ENCODE measurements around the gene TMCC2. TPM values are rescaled to one million over a fixed set of nuclear protein-coding genes. Genes with fewer than 3 reads are reported as not detected.
"Not testable (repeated sequence)": the region's sequence is repeated elsewhere in the genome, so short reads cannot be mapped to it uniquely, and the experiment has no call there.

Gene TMCC2
- total and polyA plus RNA-seq, 2 donors (not counting 1 experiment from before 2014, with no cell fraction given): 2.0 to 4.0 TPM

DNA sequence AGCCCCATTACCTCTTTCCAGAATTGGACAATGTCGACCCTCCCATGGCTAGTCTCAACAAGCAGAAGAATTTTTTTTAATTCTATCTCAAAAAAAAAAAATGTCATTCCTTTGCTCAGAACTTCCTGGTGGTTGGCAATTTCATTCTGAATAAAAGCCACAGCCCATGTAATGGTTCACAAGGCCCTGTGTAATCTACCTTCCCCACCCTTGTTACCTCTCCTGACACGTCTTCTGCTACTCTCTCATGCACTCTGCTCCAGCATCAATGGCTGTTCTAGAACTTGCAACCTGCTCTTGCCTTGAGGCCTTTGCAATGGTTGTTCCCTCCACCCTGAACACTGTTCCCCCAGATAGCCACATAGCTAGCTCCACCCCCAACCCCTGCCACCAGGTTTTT, 68.4 kb downstream of the TMCC2 start:
- WGBS (ENCODE audit: insufficient coverage): 15% methylated on average over 1 of the region's 2 CpGs
- H3K4me3 Mint-ChIP-seq: no peak overlapping the region

DNA sequence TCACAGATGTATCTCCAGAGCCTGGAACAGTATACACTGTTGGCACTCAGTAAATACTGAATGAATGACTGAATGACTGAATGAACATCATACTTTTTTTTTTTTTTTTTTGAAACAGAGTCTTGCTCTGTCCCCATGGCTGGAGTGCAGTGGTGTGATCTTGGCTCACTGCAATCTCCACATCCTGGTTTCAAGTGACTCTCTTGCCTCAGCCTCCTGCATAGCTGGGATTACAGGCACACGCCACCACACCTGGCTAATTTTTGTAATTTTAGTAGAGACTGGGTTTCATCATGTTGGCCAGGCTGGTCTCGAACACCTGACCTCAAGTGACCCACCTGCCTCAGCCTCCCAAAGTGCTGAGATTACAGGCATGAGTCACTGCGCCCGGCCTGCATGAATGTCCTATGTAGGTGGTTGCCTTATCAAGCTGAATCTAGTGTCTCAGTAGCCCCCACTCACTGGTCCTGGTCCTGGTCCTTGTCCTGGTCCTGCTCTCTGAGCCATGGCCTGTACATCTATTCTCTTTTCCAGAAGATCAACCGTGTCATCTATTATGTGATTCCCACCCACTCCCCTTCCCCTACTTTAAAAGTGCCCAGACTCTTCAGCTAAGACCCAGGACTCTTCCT, 69.9 kb downstream of the TMCC2 start:
- H3K27me3 ChIP-seq (replicated peaks in 1 of 4; ENCODE audit: control extremely low read depth in 1 of 4, control insufficient read depth in 3 of 4, insufficient read depth in 4 of 4, low read length in 3 of 4); H3K4me3 Mint-ChIP-seq; H3K4me2 ChIP-seq (replicated peaks; ENCODE audit: low read depth, low read length, poor library complexity, severe bottlenecking); DNase-seq; H3K27ac ChIP-seq (ENCODE audit: low read length in 2 of 2); H3K27me3 Mint-ChIP-seq; H3K79me2 ChIP-seq (ENCODE audit: control insufficient read depth, insufficient read depth, low read length); H3K4me3 ChIP-seq (ENCODE audit: control extremely low read depth in 1 of 5, extremely low read depth in 1 of 5, insufficient read depth in 1 of 5, low read depth in 2 of 5, low read length in 4 of 5); H3K9me3 Mint-ChIP-seq (ENCODE audit: insufficient read depth); H3K9me3 ChIP-seq (ENCODE audit: control extremely low read depth in 1 of 3, control insufficient read depth in 2 of 3, insufficient read depth in 1 of 3, low read length in 2 of 3); H3K9ac ChIP-seq (ENCODE audit: low read length); intact Hi-C loops (cut with micrococcal nuclease); ATAC-seq (ENCODE audit: low read depth); H2AFZ ChIP-seq (ENCODE audit: insufficient read depth, low read depth, low read length, poor library complexity, severe bottlenecking): not testable (repeated sequence)
- Histone ChIP-seq H4K20me1 (ENCODE audit: control insufficient read depth, insufficient read depth, low read length, poor library complexity, severe bottlenecking) (peaks cover 19% of the 10 kb centered on the region), H3K36me3 (replicated peaks in 1 of 2; ENCODE audit: control extremely low read depth in 1 of 2, control insufficient read depth in 1 of 2, extremely low read depth in 1 of 2, insufficient read depth in 2 of 2, low read length in 1 of 2) (peaks cover 0 to 11% of the 10 kb centered on the region in 2 experiments), H3K4me1 (ENCODE audit: control insufficient read depth in 2 of 2, insufficient read depth in 2 of 2, low read length in 2 of 2) (peaks cover 60 to 86% of the 10 kb centered on the region in 2 donors)
- 100% methylated on average over 1 of the region's 5 CpGs for WGBS (ENCODE audit: insufficient coverage)
- ChIA-PET CTCF (interaction anchor here (2.6 to 56.6 kb wide), 4 partner anchors 9 to 28 kb away, joined by 10 to 2421 read pairs (median 114); partner anchors contain the start of gene NUAK2), POLR2A (interaction anchor here (0.6 to 4.9 kb wide), 10 partner anchors 9 to 28 kb away, joined by 3 to 55 read pairs (median 4); no protein-coding TSS in a partner anchor)
- Mint-ChIP-seq H3K4me1 (peaks cover 85% of the 10 kb centered on the region), H3K27ac (peak overlapping the region; percentile 82)

More for the DNA sequence above, 68.4 kb downstream of the TMCC2 start:
- Histone ChIP-seq H3K4me1 (ENCODE audit: control insufficient read depth in 2 of 2, insufficient read depth in 2 of 2, low read length in 2 of 2) (peaks cover 62 to 89% of the 10 kb centered on the region in 2 donors), H3K27me3 (replicated peaks in 1 of 4; ENCODE audit: control extremely low read depth in 1 of 4, control insufficient read depth in 3 of 4, insufficient read depth in 4 of 4, low read length in 3 of 4) (no peaks in the 10 kb centered on the region), H3K9me3 (ENCODE audit: control extremely low read depth in 1 of 3, control insufficient read depth in 2 of 3, insufficient read depth in 1 of 3, low read length in 2 of 3) (peaks cover 0 to 8% (median 0%) of the 10 kb centered on the region in 3 donors), H3K4me3 (ENCODE audit: control extremely low read depth in 1 of 5, extremely low read depth in 1 of 5, insufficient read depth in 1 of 5, low read depth in 2 of 5, low read length in 4 of 5) (no peak overlapping the region), H2AFZ (ENCODE audit: insufficient read depth, low read depth, low read length, poor library complexity, severe bottlenecking) (no peak overlapping the region), H3K9ac (ENCODE audit: low read length) (no peak overlapping the region), H3K4me2 (replicated peaks; ENCODE audit: low read depth, low read length, poor library complexity, severe bottlenecking) (peak overlapping the region; percentile 25), H3K79me2 (ENCODE audit: control insufficient read depth, insufficient read depth, low read length) (no peaks in the 10 kb centered on the region), H4K20me1 (ENCODE audit: control insufficient read depth, insufficient read depth, low read length, poor library complexity, severe bottlenecking) (peaks cover 6% of the 10 kb centered on the region), H3K36me3 (replicated peaks in 1 of 2; ENCODE audit: control extremely low read depth in 1 of 2, control insufficient read depth in 1 of 2, extremely low read depth in 1 of 2, insufficient read depth in 2 of 2, low read length in 1 of 2) (no peaks in the 10 kb centered on the region), H3K27ac (ENCODE audit: low read length in 2 of 2) (no peak overlapping the region)
- TF ChIP-seq, protein P1, sequence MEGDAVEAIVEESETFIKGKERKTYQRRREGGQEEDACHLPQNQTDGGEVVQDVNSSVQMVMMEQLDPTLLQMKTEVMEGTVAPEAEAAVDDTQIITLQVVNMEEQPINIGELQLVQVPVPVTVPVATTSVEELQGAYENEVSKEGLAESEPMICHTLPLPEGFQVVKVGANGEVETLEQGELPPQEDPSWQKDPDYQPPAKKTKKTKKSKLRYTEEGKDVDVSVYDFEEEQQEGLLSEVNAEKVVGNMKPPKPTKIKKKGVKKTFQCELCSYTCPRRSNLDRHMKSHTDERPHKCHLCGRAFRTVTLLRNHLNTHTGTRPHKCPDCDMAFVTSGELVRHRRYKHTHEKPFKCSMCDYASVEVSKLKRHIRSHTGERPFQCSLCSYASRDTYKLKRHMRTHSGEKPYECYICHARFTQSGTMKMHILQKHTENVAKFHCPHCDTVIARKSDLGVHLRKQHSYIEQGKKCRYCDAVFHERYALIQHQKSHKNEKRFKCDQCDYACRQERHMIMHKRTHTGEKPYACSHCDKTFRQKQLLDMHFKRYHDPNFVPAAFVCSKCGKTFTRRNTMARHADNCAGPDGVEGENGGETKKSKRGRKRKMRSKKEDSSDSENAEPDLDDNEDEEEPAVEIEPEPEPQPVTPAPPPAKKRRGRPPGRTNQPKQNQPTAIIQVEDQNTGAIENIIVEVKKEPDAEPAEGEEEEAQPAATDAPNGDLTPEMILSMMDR (IDR thresholded peaks at IDR 0.05): no peak
- TF ChIP-seq EZH2 (IDR thresholded peaks at IDR 0.05; ENCODE audit: borderline replicate concordance, insufficient read depth, low read depth, low read length, poor library complexity, severe bottlenecking): no peak
- intact Hi-C loops (cut with micrococcal nuclease): no loop called here
- H3K27me3 Mint-ChIP-seq: no peaks in the 10 kb centered on the region
- H3K9me3 Mint-ChIP-seq (ENCODE audit: insufficient read depth): no peaks in the 10 kb centered on the region
- no peak for DNase-seq
- H3K27ac Mint-ChIP-seq: peak overlapping the region; percentile 83
- H3K4me1 Mint-ChIP-seq: peaks cover 85% of the 10 kb centered on the region
- no peak for ATAC-seq (ENCODE audit: low read depth)
- ChIA-PET POLR2A (interaction anchor here (0.7 to 1.9 kb wide), 2 partner anchors 12 to 21 kb away, joined by 5 to 7 read pairs; no protein-coding TSS in a partner anchor), CTCF (interaction anchor here (15.9 to 56.6 kb wide), 2 partner anchors 21 to 29 kb away, joined by 210 to 2421 read pairs; partner anchors contain the start of gene NUAK2)
